ENCODE data around the gene TFDP1. TPM values are rescaled to one million over a fixed set of nuclear protein-coding genes. Genes with fewer than 3 reads are reported as not detected.

TFDP1 gene
- polyA plus RNA-seq, result 10 to 100 TPM; 24.2 to 50.3 TPM

GRCh38 chr13:113584205-113584869 lies at the start of gene TFDP1:
Gene TFDP1 (plus strand): TSS chr13:113584753. CDS start chr13:113585838, 1,085 bp downstream.
- Histone ChIP-seq H3K4me1 (ENCODE audit: control insufficient read depth in 2 of 2, insufficient read depth in 2 of 2, low read length in 1 of 2) (peaks cover 0 to 12% of the 10 kb centered on the region in 2 donors), H3K4me3 (ENCODE audit: low read depth in 1 of 2, low read length in 2 of 2) (peak within 1 kb of the TSS; percentile 62 to 83), H3K9me3 (ENCODE audit: control insufficient read depth in 2 of 2, insufficient read depth in 1 of 2, low read depth in 1 of 2, low read length in 1 of 2) (no peaks in the 10 kb centered on the region), H3K27me3 (ENCODE audit: control insufficient read depth in 1 of 2, insufficient read depth in 2 of 2, low read length in 2 of 2) (no peaks in the 10 kb centered on the region), H3K27ac (ENCODE audit: low read depth in 2 of 2, low read length in 1 of 2) (peak within 1 kb of the TSS in 1 of 2 donors; percentile 45), H3K36me3 (ENCODE audit: control insufficient read depth in 2 of 2, insufficient read depth in 2 of 2, low read length in 1 of 2) (peaks cover 0 to 13% of the 10 kb centered on the region in 2 donors)
- 1 to 2% methylated on average over 87 to 92 of the region's 92 CpGs for WGBS, 2 donors

DNA sequence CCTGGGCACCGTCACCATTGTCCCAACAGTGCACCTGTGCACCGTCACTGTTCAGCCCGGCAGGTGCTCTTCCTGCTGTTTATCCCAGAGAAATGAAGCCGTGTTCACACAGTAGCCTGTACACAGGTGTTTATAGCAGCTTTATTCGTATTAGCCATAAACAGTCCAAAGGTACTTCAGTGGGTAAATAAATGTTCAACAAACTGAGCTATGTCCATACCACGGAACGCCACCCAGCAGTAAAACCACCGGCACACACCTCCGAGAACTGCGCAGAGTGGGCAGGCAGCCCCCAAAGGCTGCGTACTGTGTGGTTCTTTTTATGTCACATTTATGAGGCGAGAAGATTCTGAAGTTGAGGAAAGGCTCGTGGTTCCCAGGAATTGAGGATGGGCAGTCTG lies 49.2 kb upstream of the TFDP1 start:
- Histone ChIP-seq H3K4me1 (ENCODE audit: control insufficient read depth in 2 of 2, insufficient read depth in 2 of 2, low read length in 1 of 2) (peaks cover 0 to 4% of the 10 kb centered on the region in 2 donors), H3K27ac (ENCODE audit: low read depth in 2 of 2, low read length in 1 of 2) (no peak overlapping the region), H3K9me3 (ENCODE audit: control insufficient read depth in 2 of 2, insufficient read depth in 1 of 2, low read depth in 1 of 2, low read length in 1 of 2) (no peaks in the 10 kb centered on the region), H3K4me3 (ENCODE audit: low read depth in 1 of 2, low read length in 2 of 2) (no peak overlapping the region), H3K36me3 (ENCODE audit: control insufficient read depth in 2 of 2, insufficient read depth in 2 of 2, low read length in 1 of 2) (peaks cover 10 to 19% of the 10 kb centered on the region in 2 donors), H3K27me3 (ENCODE audit: control insufficient read depth in 1 of 2, insufficient read depth in 2 of 2, low read length in 2 of 2) (no peaks in the 10 kb centered on the region)
- WGBS, 2 donors, result 85 to 97% methylated on average over 13 of the region's 13 CpGs

- Histone ChIP-seq H3K4me1 (ENCODE audit: control insufficient read depth in 2 of 2, insufficient read depth in 2 of 2, low read length in 1 of 2) (peaks cover 0 to 4% of the 10 kb centered on the region in 2 donors), H3K27ac (ENCODE audit: low read depth in 2 of 2, low read length in 1 of 2) (no peak overlapping the region), H3K9me3 (ENCODE audit: control insufficient read depth in 2 of 2, insufficient read depth in 1 of 2, low read depth in 1 of 2, low read length in 1 of 2) (peaks cover 0 to 6% of the 10 kb centered on the region in 2 donors), H3K27me3 (ENCODE audit: control insufficient read depth in 1 of 2, insufficient read depth in 2 of 2, low read length in 2 of 2) (no peaks in the 10 kb centered on the region), H3K4me3 (ENCODE audit: low read depth in 1 of 2, low read length in 2 of 2) (no peak overlapping the region), H3K36me3 (ENCODE audit: control insufficient read depth in 2 of 2, insufficient read depth in 2 of 2, low read length in 1 of 2) (peaks cover 9 to 18% of the 10 kb centered on the region in 2 donors)
- 89 to 94% methylated on average over 18 of the region's 18 CpGs for WGBS, 2 donors
Measured at GRCh38 chr13:113536461-113537110, 48.0 kb upstream of the TFDP1 start.

DNA sequence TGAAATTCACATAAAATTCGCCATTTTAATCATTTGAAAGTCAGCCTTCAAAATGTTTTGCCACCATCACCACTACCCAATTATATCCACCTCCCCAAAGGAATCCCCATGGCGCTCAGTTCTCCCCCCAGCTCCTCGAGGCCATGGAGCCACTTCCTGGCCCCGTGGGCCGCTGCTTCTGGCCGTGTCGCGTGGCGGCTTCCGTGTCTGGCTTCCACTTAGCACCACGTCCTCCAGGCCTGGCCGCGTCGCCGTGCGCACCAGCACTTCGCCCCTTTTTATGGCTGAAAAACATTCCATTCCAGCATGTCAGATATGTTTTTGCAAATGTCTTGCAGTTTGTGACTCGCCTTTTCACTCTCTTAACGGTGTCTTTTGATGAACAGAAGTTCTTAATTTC lies 47.3 kb upstream of the TFDP1 start:
- Histone ChIP-seq H3K4me3 (ENCODE audit: low read depth in 1 of 2, low read length in 2 of 2) (no peak overlapping the region), H3K27ac (ENCODE audit: low read depth in 2 of 2, low read length in 1 of 2) (no peak overlapping the region), H3K9me3 (ENCODE audit: control insufficient read depth in 2 of 2, insufficient read depth in 1 of 2, low read depth in 1 of 2, low read length in 1 of 2) (peaks cover 0 to 6% of the 10 kb centered on the region in 2 donors), H3K27me3 (ENCODE audit: control insufficient read depth in 1 of 2, insufficient read depth in 2 of 2, low read length in 2 of 2) (no peaks in the 10 kb centered on the region), H3K4me1 (ENCODE audit: control insufficient read depth in 2 of 2, insufficient read depth in 2 of 2, low read length in 1 of 2) (peaks cover 0 to 4% of the 10 kb centered on the region in 2 donors), H3K36me3 (ENCODE audit: control insufficient read depth in 2 of 2, insufficient read depth in 2 of 2, low read length in 1 of 2) (peaks cover 4 to 17% of the 10 kb centered on the region in 2 donors)
- 93 to 94% methylated on average over 19 of the region's 19 CpGs for WGBS, 2 donors

DNA sequence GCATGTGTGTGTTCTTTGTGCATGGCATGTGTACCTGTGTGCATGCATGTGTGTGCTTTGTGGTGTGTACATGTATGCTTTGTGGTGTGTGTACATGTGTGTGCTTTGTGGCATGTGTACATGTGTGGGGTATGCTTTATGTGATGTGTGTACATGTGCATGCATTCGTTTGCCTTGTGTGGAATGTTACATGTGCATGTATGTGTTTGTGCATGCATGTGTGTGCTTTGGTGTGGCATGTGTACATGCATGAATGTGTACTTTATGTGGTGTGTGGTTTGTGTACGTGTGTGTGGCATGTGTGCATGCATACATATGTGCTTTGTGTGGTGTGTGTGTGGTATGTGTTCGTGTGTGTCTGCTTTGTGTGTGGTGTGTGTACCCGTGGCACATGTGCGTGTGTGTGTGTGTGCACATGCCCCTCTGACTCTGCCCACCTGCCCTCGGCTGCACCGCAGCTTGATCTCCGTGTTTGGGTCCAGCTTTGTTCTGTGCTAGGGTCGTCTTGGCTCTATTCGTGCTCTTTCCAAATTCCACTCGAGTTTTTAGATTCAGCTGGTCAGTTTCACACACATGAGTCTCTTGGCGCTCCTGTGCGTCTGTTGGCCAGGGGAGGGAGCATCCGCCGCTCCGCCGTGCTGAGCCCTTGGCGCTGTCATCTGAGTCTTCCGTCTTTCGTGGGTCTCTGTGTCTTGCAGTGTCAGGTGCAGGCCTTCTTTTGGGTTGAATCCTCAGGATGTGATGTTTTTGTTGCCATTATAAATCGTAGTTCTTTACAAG lies 46.5 kb upstream of the TFDP1 start:
- Histone ChIP-seq H3K27ac (ENCODE audit: low read depth in 2 of 2, low read length in 1 of 2) (no peak overlapping the region), H3K36me3 (ENCODE audit: control insufficient read depth in 2 of 2, insufficient read depth in 2 of 2, low read length in 1 of 2) (peaks cover 4 to 17% of the 10 kb centered on the region in 2 donors), H3K4me3 (ENCODE audit: low read depth in 1 of 2, low read length in 2 of 2) (no peak overlapping the region), H3K27me3 (ENCODE audit: control insufficient read depth in 1 of 2, insufficient read depth in 2 of 2, low read length in 2 of 2) (no peaks in the 10 kb centered on the region), H3K9me3 (ENCODE audit: control insufficient read depth in 2 of 2, insufficient read depth in 1 of 2, low read depth in 1 of 2, low read length in 1 of 2) (peaks cover 0 to 6% of the 10 kb centered on the region in 2 donors), H3K4me1 (ENCODE audit: control insufficient read depth in 2 of 2, insufficient read depth in 2 of 2, low read length in 1 of 2) (peaks cover 0 to 4% of the 10 kb centered on the region in 2 donors)
- 93 to 94% methylated on average over 21 of the region's 21 CpGs for WGBS, 2 donors

- H3K4me1 ChIP-seq (ENCODE audit: control insufficient read depth in 2 of 2, insufficient read depth in 2 of 2, low read length in 1 of 2), result peaks cover 0 to 4% of the 10 kb centered on the region in 2 donors
Measured at GRCh38 chr13:113538689-113539058, 45.9 kb upstream of the TFDP1 start.

DNA sequence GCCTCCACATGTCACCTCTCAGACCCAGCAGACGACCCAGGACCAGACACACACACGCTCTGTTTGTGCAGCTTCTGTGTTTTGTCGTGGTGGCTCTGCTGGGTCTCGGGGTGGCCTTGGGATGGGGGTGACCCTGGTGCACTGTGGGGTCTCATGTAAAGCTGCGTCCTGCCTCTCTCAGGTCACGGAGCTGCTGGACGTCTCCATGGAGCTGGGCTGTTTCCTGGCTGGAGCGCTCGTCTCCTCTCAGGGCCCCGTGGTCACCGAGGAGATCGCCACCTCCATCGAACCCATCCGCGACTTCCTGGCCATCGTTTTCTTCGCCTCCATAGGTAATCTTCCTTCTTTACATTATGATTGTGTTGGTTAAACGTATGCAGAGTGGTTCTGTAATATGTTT lies 45.4 kb upstream of the TFDP1 start:
- H3K9me3 ChIP-seq (ENCODE audit: control insufficient read depth in 2 of 2, insufficient read depth in 1 of 2, low read depth in 1 of 2, low read length in 1 of 2), result peaks cover 0 to 6% of the 10 kb centered on the region in 2 donors
- no peaks in the 10 kb centered on the region for H3K27me3 ChIP-seq (ENCODE audit: control insufficient read depth in 1 of 2, insufficient read depth in 2 of 2, low read length in 2 of 2)
- H3K4me3 ChIP-seq (ENCODE audit: low read depth in 1 of 2, low read length in 2 of 2), result no peak overlapping the region
- peaks cover 0 to 7% of the 10 kb centered on the region in 2 donors for H3K4me1 ChIP-seq (ENCODE audit: control insufficient read depth in 2 of 2, insufficient read depth in 2 of 2, low read length in 1 of 2)
- WGBS, 2 donors, result 92 to 96% methylated on average over 18 of the region's 18 CpGs
- H3K27ac ChIP-seq (ENCODE audit: low read depth in 2 of 2, low read length in 1 of 2), result no peak overlapping the region
- H3K36me3 ChIP-seq (ENCODE audit: control insufficient read depth in 2 of 2, insufficient read depth in 2 of 2, low read length in 1 of 2), result peaks cover 4 to 20% of the 10 kb centered on the region in 2 donors

More at GRCh38 chr13:113538689-113539058, 45.9 kb upstream of the TFDP1 start:
- H3K36me3 ChIP-seq (ENCODE audit: control insufficient read depth in 2 of 2, insufficient read depth in 2 of 2, low read length in 1 of 2), result peaks cover 4 to 17% of the 10 kb centered on the region in 2 donors
- no peaks in the 10 kb centered on the region for H3K27me3 ChIP-seq (ENCODE audit: control insufficient read depth in 1 of 2, insufficient read depth in 2 of 2, low read length in 2 of 2)
- WGBS, 2 donors, result 95 to 96% methylated on average over 28 of the region's 28 CpGs
- H3K9me3 ChIP-seq (ENCODE audit: control insufficient read depth in 2 of 2, insufficient read depth in 1 of 2, low read depth in 1 of 2, low read length in 1 of 2), result peaks cover 0 to 6% of the 10 kb centered on the region in 2 donors
- H3K27ac ChIP-seq (ENCODE audit: low read depth in 2 of 2, low read length in 1 of 2), result no peak overlapping the region
- H3K4me3 ChIP-seq (ENCODE audit: low read depth in 1 of 2, low read length in 2 of 2), result no peak overlapping the region

DNA sequence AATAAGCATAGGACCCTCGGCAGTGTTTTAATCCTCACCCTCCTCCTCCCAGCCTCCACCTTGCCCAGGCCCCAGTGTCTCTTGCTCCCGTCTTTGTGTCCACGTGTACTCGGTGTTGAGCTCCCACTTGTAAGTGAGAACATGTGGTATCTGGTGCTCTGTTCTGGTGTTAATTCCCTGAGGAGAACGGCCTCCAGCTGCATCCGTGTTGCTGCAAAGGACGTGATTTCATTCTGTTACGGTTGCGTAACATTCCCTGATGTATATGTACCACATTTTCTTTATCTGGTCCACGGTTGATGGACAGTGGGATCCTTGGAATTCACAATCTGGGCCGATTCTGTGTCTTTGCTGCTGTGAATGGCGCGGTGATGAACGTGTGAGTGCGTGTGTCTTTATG lies 44.7 kb upstream of the TFDP1 start:
- H3K27ac ChIP-seq (ENCODE audit: low read depth in 2 of 2, low read length in 1 of 2), result no peak overlapping the region
- 95 to 97% methylated on average over 15 of the region's 15 CpGs for WGBS, 2 donors
- H3K27me3 ChIP-seq (ENCODE audit: control insufficient read depth in 1 of 2, insufficient read depth in 2 of 2, low read length in 2 of 2), result no peaks in the 10 kb centered on the region
- peaks cover 4 to 21% of the 10 kb centered on the region in 2 donors for H3K36me3 ChIP-seq (ENCODE audit: control insufficient read depth in 2 of 2, insufficient read depth in 2 of 2, low read length in 1 of 2)
- peaks cover 0 to 6% of the 10 kb centered on the region in 2 donors for H3K9me3 ChIP-seq (ENCODE audit: control insufficient read depth in 2 of 2, insufficient read depth in 1 of 2, low read depth in 1 of 2, low read length in 1 of 2)
- H3K4me3 ChIP-seq (ENCODE audit: low read depth in 1 of 2, low read length in 2 of 2), result no peak overlapping the region
- peaks cover 0 to 8% of the 10 kb centered on the region in 2 donors for H3K4me1 ChIP-seq (ENCODE audit: control insufficient read depth in 2 of 2, insufficient read depth in 2 of 2, low read length in 1 of 2)

DNA sequence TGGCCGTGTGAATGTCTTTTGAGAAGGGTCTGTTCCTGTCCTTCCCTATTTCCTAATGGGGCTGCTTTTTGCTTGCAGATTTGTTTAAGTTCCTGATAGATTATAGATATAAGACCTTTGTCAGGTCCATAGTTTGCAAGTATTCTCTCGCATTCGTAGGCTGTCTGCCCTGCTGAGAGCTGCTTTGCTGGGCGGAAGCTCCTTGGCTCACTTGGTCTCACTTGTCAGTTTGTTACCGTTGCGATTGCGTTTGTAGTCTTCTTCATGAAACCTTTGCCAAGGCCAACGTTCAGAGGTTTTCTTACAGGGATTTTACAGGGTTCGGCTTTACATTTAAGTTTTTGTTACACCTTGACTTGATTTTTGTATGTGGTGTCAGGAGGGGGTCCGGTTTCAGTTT lies 44.0 kb upstream of the TFDP1 start:
- 91 to 96% methylated on average over 10 of the region's 10 CpGs for WGBS, 2 donors
- H3K4me1 ChIP-seq (ENCODE audit: control insufficient read depth in 2 of 2, insufficient read depth in 2 of 2, low read length in 1 of 2), result peaks cover 2 to 9% of the 10 kb centered on the region in 2 donors
- peaks cover 0 to 6% of the 10 kb centered on the region in 2 donors for H3K9me3 ChIP-seq (ENCODE audit: control insufficient read depth in 2 of 2, insufficient read depth in 1 of 2, low read depth in 1 of 2, low read length in 1 of 2)
- H3K4me3 ChIP-seq (ENCODE audit: low read depth in 1 of 2, low read length in 2 of 2), result no peak overlapping the region
- H3K27ac ChIP-seq (ENCODE audit: low read depth in 2 of 2, low read length in 1 of 2), result no peak overlapping the region
- no peaks in the 10 kb centered on the region for H3K27me3 ChIP-seq (ENCODE audit: control insufficient read depth in 1 of 2, insufficient read depth in 2 of 2, low read length in 2 of 2)
- peaks cover 4 to 21% of the 10 kb centered on the region in 2 donors for H3K36me3 ChIP-seq (ENCODE audit: control insufficient read depth in 2 of 2, insufficient read depth in 2 of 2, low read length in 1 of 2)
